ENCODE data around the gene CLEC20A. TPM values are rescaled to one million over a fixed set of nuclear protein-coding genes. Genes with fewer than 3 reads are reported as not detected.

The CLEC20A gene
- total RNA-seq, 2 donors from 2014 or later, result 0.33 to 1.5 TPM

DNA sequence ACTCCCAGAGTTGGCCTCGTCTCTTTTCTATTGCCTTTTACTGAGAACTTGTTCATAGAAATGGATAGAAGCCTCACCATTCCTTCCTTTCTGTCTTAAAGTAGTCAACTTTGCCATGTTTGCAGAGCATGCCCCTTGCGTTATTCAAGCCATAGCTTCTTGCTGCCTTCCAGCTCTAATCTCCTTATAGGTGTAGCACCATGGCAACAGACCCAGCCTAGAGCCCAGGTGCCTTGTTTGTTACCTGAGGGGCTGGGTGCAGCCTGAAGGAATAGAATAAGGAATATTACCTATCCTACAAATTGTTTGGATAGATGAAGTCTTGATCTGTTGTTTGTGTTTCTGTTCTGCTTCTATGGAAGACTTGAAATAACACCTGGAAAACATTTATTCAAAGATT lies 59.9 kb downstream of the CLEC20A start:
- 91% methylated on average over 2 of the region's 2 CpGs; no CpG with 5 or more reads in 1 of the 2 experiments for WGBS, 2 experiments (ENCODE audit: insufficient coverage in 1 of 2, insufficient read length in 1 of 2)
- no peaks in the 10 kb centered on the region for H3K9me3 Mint-ChIP-seq
- peak overlapping the region; percentile 5 for H3K27ac Mint-ChIP-seq
- no peaks in the 10 kb centered on the region for H3K4me1 ChIP-seq (ENCODE audit: control insufficient read depth, insufficient read depth, low read length)
- no peaks in the 10 kb centered on the region for H3K27me3 ChIP-seq (ENCODE audit: control insufficient read depth, insufficient read depth, low read length, poor library complexity, severe bottlenecking)
- H3K27me3 Mint-ChIP-seq (ENCODE audit: insufficient read depth), result no peaks in the 10 kb centered on the region
- peaks cover 11% of the 10 kb centered on the region for H3K36me3 Mint-ChIP-seq (ENCODE audit: low read depth)
- H3K9me3 ChIP-seq (ENCODE audit: control insufficient read depth, low read length), result peaks cover 6% of the 10 kb centered on the region
- no peak overlapping the region for H3K4me3 ChIP-seq (ENCODE audit: low read length)
- no peak overlapping the region for H3K4me3 Mint-ChIP-seq
- H3K4me1 Mint-ChIP-seq, result peaks cover 8% of the 10 kb centered on the region
- TF ChIP-seq, protein P1, sequence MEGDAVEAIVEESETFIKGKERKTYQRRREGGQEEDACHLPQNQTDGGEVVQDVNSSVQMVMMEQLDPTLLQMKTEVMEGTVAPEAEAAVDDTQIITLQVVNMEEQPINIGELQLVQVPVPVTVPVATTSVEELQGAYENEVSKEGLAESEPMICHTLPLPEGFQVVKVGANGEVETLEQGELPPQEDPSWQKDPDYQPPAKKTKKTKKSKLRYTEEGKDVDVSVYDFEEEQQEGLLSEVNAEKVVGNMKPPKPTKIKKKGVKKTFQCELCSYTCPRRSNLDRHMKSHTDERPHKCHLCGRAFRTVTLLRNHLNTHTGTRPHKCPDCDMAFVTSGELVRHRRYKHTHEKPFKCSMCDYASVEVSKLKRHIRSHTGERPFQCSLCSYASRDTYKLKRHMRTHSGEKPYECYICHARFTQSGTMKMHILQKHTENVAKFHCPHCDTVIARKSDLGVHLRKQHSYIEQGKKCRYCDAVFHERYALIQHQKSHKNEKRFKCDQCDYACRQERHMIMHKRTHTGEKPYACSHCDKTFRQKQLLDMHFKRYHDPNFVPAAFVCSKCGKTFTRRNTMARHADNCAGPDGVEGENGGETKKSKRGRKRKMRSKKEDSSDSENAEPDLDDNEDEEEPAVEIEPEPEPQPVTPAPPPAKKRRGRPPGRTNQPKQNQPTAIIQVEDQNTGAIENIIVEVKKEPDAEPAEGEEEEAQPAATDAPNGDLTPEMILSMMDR (conservative IDR thresholded peaks at IDR 0.05), result no peak
- no peak for DNase-seq
- H3K9ac ChIP-seq (ENCODE audit: extremely low read depth, low read length, poor library complexity, severe bottlenecking), result no peak overlapping the region
- no peak overlapping the region for H3K27ac ChIP-seq (ENCODE audit: low read depth, low read length)
- H3K36me3 ChIP-seq (ENCODE audit: control insufficient read depth, insufficient read depth, low read length), result peaks cover 9% of the 10 kb centered on the region

DNA sequence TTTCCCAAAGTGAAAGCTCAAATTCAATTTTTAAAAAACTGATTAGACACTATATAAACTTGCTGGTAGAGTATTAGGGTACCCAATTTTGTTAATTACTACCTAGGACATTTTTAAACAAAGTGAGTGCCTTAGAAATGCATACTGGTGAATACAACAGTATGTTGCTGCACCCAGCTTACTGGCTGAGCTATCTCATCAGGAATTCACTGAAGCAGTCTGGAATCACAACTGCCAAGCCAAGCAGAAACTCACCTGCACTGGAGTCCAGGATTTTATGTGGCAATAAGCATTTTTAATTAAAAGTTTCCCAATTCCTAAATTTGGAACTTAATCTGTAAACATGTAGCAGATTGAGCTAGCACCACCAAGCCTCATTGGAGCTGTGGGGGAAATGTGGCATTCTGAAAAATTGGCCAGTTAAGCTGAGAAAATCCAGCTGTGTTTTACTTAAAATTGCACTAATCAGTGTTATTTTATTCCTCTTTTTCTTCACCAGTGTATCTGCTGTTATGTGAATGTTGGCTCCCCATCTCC lies 61.8 kb downstream of the CLEC20A start:
- H3K9ac ChIP-seq (ENCODE audit: extremely low read depth, low read length, poor library complexity, severe bottlenecking), result no peak overlapping the region
- no peaks in the 10 kb centered on the region for H3K27me3 ChIP-seq (ENCODE audit: control insufficient read depth, insufficient read depth, low read length, poor library complexity, severe bottlenecking)
- TF ChIP-seq, protein P1 (conservative IDR thresholded peaks at IDR 0.05), result no peak
- H3K4me1 Mint-ChIP-seq, result peaks cover 8% of the 10 kb centered on the region
- H3K9me3 Mint-ChIP-seq, result no peaks in the 10 kb centered on the region
- no peak overlapping the region for H3K27ac ChIP-seq (ENCODE audit: low read depth, low read length)
- H3K4me3 Mint-ChIP-seq, result no peak overlapping the region
- H3K27ac Mint-ChIP-seq, result no peak overlapping the region
- no peaks in the 10 kb centered on the region for H3K4me1 ChIP-seq (ENCODE audit: control insufficient read depth, insufficient read depth, low read length)
- H3K36me3 ChIP-seq (ENCODE audit: control insufficient read depth, insufficient read depth, low read length), result no peaks in the 10 kb centered on the region
- H3K4me3 ChIP-seq (ENCODE audit: low read length), result no peak overlapping the region
- DNase-seq, result no peak
- H3K9me3 ChIP-seq (ENCODE audit: control insufficient read depth, low read length), result no peaks in the 10 kb centered on the region
- no peaks in the 10 kb centered on the region for H3K36me3 Mint-ChIP-seq (ENCODE audit: low read depth)
- no peaks in the 10 kb centered on the region for H3K27me3 Mint-ChIP-seq (ENCODE audit: insufficient read depth)

GRCh38 chr1:178434360-178434759 lies 62.4 kb downstream of the CLEC20A start:
- no peaks in the 10 kb centered on the region for H3K9me3 ChIP-seq (ENCODE audit: control insufficient read depth, low read length)
- no peak overlapping the region for H3K4me3 ChIP-seq (ENCODE audit: low read length)
- WGBS, 2 experiments (ENCODE audit: insufficient coverage in 1 of 2, insufficient read length in 1 of 2), result 85% methylated on average over 1 of the region's 1 CpG; no CpG with 5 or more reads in 1 of the 2 experiments
- H3K4me1 ChIP-seq (ENCODE audit: control insufficient read depth, insufficient read depth, low read length), result no peaks in the 10 kb centered on the region
- no peak overlapping the region for H3K9ac ChIP-seq (ENCODE audit: extremely low read depth, low read length, poor library complexity, severe bottlenecking)
- Mint-ChIP-seq H3K27me3 (ENCODE audit: insufficient read depth) (no peaks in the 10 kb centered on the region), H3K4me3 (no peak overlapping the region), H3K27ac (no peak overlapping the region), H3K4me1 (peaks cover 8% of the 10 kb centered on the region), H3K9me3 (no peaks in the 10 kb centered on the region), H3K36me3 (ENCODE audit: low read depth) (no peaks in the 10 kb centered on the region)
- H3K27ac ChIP-seq (ENCODE audit: low read depth, low read length), result no peak overlapping the region
- DNase-seq, result no peak
- no peaks in the 10 kb centered on the region for H3K36me3 ChIP-seq (ENCODE audit: control insufficient read depth, insufficient read depth, low read length)
- H3K27me3 ChIP-seq (ENCODE audit: control insufficient read depth, insufficient read depth, low read length, poor library complexity, severe bottlenecking), result no peaks in the 10 kb centered on the region
- TF ChIP-seq, protein P1 (conservative IDR thresholded peaks at IDR 0.05), result no peak

Other genes with a start within 250 kb of the CLEC20A start
- gene TEX35, start 16.1 kb upstream of the CLEC20A start, total RNA-seq, result not detected
- gene RALGPS2, start 228.3 kb upstream of the CLEC20A start, total RNA-seq, result 10 to 100 TPM; 56.6 to 73.1 TPM

All from endodermal cell (in vitro differentiated cells).